HG02870 (cell line): ENCODE data around the gene DMAC2.
"Not testable (repeated sequence)": the region's sequence is repeated elsewhere in the genome, so short reads cannot be mapped to it uniquely, and the experiment has no call there.

Experiments
- ATAC-seq: cut with Tn5 transposase; IDR thresholded peaks from one replicate; pipeline ENCODE4 v1.9.1; 2021; ENCODE audit warnings: mild to moderate bottlenecking, moderate library complexity; ENCODE audit not compliant: unreplicated experiment

DMAC2 gene

DNA sequence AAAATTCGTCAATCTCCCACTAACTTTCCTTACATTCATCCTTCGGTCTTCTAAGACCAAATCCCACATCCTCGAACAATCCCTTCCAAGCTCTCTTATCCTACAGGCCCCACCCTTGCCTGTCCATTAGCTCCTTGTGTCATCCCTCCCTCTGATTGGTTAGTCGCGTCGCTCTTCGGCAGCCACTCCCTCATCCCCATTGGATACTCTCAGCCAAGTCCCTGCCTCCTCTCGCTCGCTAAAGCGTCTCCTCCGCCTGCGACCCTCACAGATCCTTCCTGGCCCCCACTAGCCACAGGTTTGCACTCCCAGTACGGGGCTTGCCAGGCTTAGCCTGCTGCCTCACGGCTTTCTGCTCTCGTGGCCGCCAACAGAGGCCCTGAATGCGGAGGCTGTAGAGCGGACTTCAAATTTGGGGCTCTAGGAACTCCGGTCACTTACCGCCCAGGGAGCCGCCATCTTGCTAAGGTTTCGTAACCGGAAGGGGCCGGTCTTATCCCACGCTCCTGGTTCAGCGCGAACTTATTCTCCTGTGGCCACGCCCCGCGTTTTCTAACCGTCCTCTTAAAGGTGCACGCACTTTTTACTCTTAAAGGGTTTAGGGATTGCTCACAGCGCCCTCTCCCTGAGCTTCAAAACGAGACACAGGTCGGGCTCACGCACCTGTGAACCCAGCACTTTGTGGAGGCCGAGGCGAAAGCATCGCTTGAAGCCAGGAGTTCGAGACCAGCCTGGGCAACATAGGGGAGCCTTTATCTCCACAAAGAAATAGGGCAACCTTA, at the start of gene DMAC2:
TSS of gene DMAC2 (minus strand) at position 472 of the 782 bp plus-strand sequence. CDS start at position 459, 13 bp downstream.
- peak; percentile 92 for ATAC-seq

DNA sequence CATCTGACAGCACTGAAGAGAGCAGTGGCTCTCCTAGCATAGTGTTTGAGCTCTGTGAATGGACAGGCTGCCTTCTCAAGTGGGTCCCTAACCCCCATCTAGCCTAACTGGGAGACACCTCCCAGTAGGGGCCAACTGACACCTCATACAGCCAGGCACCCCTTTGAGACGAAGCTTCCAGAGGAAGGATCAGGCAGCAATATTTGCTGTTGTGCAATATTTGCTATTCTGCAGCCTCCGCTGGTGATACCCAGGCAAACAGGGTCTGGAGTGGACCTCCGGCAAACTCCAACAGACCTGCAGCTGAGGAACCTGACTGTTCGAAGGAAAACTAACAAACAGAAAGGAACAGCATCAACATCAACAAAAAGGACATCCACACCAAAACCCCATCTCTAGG, 47.2 kb upstream of the DMAC2 start:
- not testable (repeated sequence) for ATAC-seq

DNA sequence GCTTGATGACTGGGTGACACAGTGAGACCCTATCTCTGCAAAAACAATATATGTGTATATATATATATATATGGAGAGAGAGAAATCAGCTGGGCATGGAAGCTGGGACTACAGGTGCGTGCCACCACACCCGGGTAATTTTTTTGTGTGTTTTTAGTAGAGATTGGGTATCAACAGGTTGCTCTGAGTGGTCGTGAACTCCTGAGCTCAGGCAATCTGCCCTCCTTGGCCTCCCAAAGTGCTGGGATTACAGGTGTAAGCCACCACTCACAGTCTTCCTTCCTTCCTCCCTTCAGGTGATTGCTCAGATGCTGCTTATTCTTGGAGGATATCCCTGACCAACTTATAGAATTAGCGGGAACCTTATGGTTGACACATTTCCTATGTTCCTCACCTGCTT, 45.1 kb upstream of the DMAC2 start:
- no peak for ATAC-seq

DNA sequence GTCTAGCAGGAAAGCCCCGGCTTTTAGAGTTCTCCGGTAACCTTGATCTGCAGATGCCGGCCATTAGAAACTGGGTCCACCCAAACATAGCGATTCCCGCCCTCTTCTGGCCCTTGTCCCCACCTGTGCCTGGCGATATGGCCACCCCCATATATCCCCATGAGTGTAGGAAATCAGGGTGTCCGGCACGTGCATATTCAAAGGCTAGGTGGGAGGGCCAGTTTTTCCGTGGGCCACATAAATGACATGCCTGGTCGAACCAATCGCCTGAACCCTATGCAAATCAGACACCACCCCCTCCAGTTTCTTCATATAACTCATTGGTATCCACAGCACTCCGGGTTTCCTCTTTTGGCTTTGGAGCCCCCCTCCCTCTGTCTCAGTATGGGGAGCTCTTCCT, 40.6 kb upstream of the DMAC2 start:
- no peak for ATAC-seq

DNA sequence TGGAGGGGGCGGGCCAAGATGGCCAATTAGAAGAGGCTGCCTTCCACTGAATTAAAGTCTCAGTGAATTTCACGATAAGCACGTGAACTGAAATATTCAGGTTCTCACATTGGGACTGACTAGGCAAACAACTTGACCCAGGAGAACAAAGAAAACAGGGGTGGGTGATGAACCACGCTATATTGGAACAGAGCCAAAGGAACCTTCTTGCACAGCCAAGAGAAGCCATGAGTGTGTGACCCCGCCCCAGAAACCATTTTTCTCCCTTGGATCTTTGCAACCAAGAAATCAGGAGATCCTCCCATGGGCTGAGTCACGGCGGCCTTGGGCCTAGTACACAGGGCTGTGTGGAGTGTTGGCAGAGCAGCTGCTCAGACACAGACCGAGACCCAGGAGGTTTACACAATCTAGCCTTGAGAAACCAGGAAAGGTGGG, 40.1 kb upstream of the DMAC2 start:
- no peak for ATAC-seq

DNA sequence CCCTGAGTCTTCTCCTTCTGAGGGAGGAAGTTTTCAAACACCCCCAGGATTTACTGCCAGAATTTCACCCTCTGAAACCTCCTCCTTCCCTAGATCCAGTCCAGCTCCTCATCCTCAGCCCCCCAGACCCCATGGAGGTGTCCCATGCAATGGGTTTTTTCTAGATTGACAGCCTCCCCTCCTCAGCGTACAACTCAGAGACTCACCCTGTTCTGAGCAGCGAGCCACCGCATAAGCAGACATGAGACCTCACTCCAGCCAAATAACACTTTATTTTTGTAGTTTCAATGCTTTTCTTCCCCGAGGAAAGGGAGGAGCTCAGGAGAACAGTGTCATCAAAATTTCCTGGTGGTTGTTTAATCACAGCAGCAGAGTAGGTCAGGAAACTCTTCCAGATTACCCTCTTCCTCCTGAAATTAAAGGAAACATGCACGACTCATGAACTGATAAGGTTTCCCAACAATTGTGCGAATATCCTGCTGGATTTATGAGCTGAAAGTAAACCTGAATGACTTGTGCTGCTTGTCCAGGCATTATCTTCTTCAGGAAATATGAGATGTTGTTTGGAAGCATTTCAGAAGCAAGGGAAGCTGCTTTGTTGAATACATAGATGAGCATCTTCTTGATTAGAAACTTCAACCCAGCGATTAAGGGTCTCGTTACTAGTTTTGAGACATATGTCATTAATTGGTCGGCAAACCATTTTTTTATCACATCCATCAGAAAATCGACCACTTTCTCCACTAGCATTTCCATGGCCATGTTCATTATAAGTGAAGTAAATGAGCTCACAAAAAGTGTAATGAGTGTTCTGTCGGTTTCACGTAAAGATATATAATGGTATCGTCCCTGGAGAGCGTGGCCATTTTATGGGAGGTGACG, 39.4 kb upstream of the DMAC2 start:
- ATAC-seq = no peak

DNA sequence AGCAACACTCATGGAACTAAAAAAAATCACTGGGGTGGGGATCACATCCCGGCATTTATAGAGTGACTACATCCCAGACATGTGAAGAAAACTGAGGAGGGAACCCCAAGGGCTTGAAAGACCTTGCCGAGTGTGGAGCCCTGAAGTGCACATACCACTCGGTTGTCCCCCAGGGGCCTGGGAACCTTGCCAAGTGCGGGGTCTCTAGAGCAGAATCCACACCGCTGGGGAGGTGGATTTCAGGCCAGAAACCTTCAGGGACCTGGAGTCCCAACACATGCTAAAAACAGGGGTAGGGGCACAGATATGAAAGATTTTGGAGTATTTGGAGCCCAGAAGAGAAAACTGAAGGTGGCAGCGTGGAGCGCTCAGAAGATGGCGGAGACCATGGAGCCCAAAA, 38.5 kb upstream of the DMAC2 start:
- no peak for ATAC-seq

DNA sequence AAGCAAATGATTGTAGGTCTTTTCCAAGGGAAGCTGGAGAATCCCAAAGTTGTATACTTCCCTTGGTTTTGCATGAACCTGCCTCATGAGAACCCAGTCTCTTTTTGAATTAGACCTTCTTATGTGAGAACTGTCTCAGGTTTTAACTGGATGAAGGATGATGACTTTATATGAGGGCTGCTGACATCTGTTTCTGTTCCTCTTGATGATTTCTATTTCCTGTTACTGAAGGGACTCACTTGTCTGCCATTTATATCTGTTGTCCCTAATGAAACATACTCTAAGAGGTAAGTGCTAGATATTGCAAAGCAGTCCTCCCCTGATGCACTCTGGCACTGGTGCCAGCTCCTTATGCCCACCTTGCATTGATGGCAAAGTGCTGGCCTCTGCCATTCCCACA, 36.9 kb upstream of the DMAC2 start:
- ATAC-seq = no peak

DNA sequence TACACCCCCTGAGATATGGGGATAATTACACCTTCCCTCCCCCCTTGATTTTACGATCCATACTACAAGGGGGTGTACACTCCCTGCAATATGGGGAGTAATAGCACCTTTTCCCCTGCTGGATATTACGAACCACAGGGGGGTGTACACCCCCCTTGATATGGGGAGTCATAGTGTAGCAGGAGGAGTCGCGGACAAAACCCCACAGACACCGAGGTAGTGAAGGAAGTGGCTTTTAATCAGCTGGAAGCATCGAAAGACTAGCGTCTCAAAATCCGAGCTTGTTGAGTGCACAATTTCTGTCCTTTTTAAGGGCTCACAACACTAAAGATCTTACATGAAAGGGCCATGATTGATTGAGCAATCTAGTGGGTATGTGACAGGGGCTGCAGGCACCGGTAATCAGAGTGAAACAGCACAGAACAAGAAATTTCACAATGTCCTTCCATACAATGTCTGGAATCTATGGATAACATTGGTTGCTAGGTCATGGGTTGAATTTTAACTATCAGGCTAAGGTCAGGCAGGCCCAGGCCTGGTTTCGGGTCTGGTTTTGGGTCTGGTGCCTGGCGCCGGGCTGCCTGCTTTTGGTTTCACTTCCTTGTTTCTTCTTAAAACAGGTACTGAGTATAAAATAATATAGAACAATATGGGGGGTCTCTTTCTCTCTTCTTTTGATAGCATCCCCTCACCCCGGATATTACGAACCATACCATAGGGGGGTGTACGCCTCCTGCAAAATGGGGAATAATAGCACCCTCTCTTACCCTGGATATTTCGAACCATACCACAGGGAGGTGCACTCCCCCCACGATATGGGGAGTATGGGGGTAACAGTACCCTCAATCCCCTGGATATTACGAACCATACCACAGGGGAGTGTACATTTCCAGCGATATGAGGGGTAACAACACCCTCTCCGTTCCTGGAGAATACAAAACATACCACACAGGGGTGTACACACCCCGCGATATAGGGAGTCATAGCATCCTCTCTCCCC, 23.8 kb upstream of the DMAC2 start:
- ATAC-seq = not testable (repeated sequence)

DNA sequence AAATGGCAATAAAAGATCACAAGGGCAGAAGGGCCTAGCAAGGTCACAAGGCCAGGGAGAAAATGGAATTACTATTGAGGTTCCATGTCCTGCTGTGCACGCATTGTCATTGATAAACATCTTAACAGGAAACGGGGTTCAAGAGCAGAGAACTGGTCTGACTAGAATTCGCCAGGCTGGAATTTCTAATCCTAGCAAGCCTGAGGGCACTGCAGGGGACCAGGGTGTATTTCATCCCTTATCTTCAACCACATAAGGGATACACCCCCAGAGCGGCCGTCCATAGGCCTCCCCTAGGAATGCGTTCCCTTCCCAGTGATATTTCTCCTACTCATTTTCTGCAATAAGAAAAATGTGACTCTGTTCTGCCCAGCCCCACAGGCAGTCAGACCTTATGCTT, 22.8 kb upstream of the DMAC2 start:
- ATAC-seq = no peak

DNA sequence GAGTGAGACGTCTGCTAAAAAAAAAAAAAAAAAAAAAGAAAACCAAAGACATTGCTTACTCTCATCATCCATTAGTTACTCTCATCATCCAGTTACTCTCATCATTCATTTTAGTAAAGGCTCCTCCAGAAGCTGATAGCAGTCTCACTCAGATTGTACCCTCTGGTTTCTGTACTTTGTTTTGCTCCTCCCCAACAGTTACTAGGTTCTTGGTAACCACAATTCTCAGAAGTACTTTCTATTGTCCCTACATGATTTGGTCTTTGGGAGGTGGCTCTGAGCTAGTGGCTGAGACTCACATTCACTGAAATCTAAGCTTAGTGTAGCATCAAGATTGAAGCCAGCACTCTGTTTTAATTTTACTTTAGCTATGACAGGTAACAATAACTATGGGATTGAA, 17.5 kb upstream of the DMAC2 start:
- peak; percentile 67 for ATAC-seq

DNA sequence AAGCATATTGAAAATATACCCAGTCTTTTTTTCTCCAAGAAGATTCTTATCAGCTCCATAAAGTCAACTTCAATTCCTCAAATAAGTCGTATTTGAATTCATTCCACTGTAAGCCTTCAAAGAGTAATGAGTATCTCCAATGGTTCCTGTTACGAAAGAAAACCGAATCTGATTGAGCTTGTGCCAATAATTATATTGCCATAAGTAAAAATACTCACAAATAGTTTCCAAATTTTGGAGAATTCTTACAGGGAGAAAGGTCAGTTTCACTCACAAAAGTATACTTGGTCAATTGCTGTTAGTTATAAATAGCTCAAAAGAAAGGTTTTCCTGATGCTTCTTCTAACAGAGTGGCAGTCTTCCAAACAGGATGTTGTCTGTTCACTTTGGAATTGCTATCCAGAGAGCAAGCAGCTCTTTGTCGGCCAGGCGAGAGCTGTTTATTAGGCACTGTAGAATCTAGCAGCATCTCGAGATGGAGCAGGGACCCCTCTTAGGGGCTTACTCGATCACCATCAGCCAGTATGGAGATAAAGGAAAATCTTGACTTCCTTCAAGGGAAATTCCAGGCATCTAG, 16.7 kb upstream of the DMAC2 start:
- no peak for ATAC-seq

DNA sequence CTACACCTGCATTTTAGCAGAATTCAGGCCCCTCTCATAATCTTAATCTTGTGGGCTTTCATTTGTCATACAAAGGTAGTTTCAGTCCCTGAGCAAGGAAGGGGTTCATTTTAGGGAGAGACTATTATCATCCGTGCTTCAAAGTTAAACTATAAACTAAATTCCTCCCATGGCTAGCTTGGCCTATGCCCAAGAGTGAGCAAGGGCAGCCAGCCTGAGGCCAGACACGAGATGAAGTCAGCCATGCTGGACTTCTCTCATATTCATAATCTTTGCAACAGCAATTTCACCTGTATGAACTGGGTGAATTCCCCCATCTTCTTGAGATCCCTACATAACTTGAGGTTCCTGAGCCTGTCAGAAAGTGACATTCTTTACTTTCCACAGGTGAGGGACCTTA, 16.2 kb upstream of the DMAC2 start:
- ATAC-seq = no peak

DNA sequence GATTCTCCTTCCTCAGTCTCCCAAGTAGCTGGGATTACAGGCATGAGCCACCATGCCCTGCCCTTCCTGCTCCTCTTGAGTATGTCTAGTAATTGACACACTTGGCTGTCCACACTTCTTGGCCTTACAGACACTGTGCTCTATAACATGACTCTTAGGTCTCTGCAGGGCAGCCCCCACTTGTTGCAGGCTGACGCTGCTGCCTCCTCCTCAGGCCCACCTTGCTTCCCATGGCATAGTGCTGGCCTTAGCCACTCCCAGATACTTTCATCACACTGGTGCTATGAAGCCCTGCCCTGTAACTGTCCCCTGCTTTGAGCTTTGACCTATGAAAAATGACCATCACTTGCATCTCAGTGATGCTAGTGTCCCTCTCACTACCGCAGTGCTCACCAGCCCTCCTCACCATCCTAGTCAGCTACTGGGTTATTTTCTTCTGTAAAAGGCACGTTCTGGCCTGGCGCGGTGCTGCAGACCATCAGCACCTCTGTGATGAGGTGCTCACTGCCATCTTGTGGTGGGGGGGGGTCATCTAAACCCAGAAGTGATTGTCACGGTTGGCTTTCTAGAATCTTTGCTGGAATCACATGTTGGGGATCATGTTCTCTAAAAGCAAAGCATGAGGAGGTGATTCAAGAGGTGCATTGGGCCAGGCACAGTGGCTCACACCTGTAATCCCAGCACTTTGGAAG, 13.0 kb upstream of the DMAC2 start:
- no peak for ATAC-seq

DNA sequence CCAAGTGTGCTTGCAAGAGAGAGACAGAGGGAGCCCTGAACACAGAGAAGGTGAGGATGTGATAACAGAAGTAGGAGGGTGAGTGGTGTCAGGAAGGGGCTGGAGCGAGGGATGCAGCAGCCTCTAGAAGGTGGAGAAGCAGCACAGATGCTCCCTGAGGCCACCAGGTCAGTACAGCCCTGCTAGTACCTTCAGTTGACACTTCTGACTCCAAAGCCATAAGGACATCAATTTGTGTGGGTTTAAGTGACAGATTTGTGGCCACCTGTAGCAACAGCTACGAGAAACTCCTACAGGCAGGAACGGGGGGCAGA, 10.1 kb upstream of the DMAC2 start:
- ATAC-seq = no peak

DNA sequence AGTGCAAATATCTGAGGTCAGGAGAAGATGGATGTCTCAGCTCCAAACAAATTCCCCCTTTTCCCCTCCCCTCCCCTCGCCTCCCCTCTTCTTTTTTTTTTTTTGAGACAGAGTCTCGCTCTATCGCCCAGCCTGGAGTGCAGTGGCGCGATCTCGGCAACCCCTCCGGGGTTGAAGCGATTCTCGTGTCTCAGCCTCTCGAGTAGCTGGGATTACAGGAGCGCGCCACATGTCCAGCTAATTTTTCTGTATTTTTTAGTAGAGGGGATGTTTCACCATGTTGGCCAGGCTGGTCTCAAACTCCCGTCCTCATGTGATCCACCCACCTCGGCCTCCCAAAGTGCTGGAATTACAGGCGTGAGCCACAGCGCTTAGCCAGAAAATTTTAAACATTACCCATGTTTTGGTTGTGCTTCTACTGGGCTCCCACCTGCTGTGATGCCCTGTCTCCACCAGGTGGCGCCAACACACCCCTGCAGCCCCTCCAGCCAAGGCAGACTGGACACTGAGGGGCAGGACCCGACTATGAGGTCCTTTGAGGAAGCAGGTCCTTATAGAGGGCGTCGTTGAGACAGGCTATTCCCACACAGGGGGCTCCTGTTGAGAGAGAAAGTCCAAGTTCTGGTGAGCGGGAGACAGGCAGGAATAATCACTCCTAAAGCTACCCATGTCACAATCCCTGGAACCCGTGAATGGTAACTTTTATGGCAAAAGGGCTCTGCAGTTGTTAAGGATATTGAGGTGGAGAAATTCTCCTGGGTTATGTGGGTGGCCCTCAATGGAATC, 9.6 kb upstream of the DMAC2 start:
- ATAC-seq = no peak

DNA sequence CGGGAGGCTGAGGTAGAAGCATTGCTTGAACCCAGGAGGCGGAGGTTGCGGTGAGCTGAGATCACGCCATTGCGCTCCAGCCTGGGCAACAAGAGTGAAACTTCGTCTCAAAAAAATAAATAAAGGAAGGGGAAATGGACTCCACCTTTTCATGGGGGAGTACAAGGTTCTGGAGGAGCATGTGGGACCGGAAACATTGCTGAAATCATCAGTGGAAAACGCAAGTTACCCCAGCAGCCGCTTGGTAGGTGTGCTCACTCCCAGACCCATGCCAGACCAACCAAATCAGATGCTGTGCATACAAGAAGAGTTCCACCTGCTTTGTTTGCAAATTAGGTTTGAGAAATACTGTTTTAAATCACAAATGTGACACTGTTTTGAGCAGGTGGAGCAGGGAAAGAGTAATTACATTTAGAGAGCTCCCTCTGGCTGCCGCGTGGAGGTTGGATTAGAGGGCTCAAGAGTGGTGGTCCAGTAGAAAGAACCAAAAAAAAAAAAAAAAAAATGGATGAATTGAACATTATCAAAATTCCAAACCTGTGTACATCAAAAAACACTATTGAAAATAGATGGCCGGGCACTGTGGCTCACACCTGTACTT, 8.1 kb upstream of the DMAC2 start:
- ATAC-seq = no peak

DNA sequence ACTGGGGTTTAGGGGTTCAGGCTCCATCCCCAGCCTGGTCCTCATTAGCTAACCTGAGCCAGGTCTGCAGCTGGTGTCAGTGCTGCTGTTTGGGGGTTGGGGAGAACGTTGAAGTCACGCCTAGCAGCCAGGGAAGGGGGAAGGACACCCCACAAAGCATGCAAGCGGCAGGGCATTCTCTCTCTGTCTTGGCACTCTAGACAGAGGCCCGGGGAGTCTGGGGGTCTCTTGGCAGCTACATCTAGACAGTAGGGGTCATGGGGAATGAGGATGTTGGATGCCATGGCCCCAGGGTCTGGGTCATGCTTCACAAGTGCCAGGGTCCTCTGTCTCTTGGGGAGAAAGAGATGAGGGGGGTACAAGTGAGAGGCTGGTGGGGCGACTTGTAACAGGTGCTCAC, 5.9 kb upstream of the DMAC2 start:
- ATAC-seq = no peak
